Mucosa of gallbladder (tissue), 1 donor: ENCODE results near the gene ANKRD30BL. TPM values are rescaled to one million over a fixed set of nuclear protein-coding genes. Genes with fewer than 3 reads are reported as not detected.
"Not testable (repeated sequence)": the region's sequence is repeated elsewhere in the genome, so short reads cannot be mapped to it uniquely, and the experiment has no call there.

Source experiments
- DNase-seq: peaks from one replicate; pipeline ENCODE4 v3.0.0-alpha.2; 2020; ENCODE audit warnings: low spot score
- total RNA-seq: library from RNA; stranded (reverse); gene quantifications from one replicate; pipeline ENCODE4 v1.2.1, GENCODE V29; 2021
- donor health status: DM: no; HTN: no; CAD: no.

ANKRD30BL gene, protein sequence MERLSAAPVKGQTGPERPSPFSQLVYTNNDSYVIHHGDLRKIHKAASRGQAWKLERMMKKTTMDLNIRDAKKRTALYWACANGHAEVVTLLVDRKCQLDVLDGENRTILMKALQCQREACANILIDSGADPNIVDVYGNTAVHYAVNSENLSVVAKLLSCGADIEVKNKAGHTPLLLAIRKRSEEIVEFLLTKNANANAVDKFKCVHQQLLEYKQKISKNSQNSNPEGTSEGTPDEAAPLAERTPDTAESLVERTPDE
- not detected for total RNA-seq

DNA sequence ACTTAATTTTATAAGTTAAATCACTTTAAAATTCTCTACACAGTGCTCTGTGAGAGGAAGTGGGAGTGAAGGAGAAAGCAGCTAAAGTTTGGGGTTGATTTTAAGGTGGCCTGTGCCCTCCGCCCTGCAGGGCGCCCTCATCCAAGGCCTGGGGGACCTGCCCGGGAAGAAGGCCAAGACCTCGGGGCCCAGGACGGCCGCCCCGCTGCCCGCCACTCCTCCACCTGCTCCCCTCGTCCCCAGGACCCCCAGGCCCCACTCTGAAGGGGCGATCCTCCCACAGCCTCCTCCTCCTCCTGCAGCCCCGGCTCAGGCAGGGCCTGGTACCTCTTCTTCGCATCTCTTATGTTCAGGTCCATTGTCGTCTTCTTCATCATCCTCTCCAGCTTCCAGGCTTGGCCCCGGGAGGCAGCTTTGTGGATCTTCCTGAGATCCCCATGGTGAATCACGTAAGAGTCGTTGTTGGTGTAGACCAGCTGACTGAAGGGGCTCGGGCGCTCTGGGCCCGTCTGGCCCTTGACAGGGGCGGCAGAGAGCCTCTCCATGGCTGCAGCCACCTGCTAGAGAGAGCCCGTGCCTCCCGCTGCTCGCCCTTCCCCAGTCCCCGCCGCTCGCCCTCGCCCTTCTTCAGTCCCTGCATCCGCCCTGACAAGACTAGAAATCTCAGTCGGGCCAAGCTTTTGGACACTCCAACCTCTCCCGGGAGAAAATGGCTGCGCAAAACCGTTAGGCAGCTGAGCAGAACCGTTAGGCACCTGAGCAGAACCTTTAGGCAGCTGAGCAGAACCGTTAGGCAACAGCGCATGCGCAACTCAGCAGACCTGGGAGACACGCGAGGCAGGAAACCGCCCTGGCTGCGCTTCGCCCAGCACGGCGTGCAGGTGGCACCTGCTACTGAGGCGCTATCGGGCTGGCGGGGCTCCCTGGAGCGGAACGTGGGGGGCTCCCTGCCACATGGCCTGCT, at the start of gene ANKRD30BL:
ANKRD30BL (minus strand) TSS at position 792 of the 964 bp plus-strand sequence; CDS start at position 545, 247 bp downstream.
- DNase-seq, result not testable (repeated sequence)

DNA sequence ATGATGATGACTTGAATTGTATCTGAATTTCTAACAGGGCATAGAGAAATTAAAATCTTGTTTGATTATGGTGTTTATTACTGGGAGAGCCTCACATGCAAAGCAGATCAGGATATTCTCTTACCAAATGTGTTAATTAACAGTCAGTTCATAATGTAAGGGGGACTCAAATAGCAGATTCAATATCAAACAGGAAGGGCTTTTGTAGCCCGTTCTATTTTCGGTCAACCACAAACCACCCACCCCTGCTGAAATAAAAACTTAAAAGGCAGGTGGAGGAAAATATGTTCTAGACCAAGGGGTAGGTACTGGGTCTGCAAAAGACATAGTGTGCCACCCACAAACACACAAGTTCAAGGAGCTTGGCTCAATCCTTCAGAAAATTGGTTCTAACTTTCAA, 41.1 kb upstream of the ANKRD30BL start:
- not testable (repeated sequence) for DNase-seq

DNA sequence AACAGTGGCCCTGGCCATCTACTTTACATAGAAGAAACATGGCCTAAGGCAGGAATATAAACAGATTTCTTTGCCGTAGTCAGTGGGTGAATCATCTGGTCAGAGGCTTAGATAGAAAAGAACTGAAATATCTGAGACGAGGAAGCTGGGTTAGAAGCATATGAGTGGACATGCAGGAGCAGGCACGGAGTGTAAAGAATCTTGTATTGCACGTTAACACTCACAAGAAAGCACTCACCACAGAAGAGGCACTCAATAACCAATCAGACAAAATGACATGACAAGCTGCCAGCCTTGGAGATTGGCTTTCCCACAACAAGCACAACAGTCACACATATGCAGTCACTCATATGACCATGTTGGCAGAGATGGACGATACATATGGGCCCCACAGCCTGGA, 31.1 kb upstream of the ANKRD30BL start:
- not testable (repeated sequence) for DNase-seq

DNA sequence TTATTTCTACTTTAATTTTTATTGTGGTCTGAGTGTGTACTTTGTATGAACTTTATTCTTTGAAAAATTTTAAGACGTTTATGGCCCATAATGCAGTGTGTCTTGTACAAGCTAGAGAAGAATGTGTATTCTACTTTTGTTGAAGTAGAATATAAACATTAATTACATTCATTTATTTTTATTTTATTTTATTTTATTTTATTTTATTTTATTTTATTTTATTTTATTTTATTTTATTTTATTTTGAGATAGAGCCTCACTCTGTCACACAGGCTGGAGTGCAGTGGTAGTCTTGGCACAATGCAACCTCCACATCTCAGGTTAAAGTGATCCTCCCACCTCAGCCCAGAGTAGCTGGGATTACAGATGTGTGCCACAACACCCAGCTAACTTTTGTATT, 5.3 kb upstream of the ANKRD30BL start:
- DNase-seq, result not testable (repeated sequence)

DNA sequence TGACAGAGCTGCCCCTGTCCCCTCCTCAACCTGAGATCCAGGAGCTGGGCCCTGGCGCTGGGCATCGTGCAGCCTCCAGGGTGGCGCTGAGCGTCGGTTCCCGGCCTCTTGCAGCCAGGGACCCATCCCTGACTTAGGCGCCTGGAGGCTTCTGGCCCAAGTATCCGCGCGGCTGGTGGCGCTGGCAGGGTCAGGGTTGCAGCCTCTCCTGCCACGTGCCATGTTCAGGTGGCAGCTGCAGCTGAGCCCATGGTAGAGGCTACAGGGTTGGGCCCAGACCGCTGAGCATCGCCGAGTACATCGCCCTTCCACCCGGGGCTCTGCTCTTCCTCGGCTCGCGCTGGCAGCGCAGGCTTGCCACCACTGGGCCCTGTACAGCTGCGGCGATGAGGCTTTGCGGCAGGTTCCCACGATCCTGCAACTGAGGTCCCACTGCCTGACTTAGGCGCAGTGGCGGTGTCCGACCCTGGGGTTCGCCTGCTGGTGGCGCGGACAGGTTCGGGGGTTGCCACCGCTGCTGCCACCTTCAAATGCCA, 441 bp upstream of the ANKRD30BL start:
- DNase-seq, result not testable (repeated sequence)

DNA sequence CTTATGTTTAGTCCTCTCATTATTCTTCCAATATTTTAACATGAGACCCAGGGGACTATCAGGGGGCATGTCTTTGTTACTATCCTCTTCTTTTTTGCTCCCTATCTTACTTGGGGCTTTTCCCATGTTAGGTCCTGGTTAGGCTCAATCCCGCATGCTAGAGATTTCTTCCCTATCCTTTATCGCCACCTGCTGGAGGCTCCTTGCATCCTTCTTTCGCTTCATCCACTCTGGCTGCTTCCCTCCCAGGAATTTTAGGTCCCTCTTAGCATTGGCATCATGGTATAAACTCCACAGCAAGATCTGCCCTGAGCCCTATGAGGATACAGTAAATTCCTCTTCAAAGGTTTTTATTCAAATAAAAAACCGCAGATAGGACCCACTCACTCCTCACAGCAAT, 15.0 kb downstream of the ANKRD30BL start:
- peak; percentile 49 for DNase-seq
